OCI-LY3 (cell line): ENCODE results near the gene CFHR5.

Experiments used
- CTCF ChIP-seq: fragments of 200-600, 300-600 bp; sonication (generic); IDR thresholded peaks from 2 replicates; pipeline ENCODE4 v1.5.1; 2014; ENCODE audit warnings: antibody characterized with exemption, low read length, low read depth
- EZH2phosphoT487 ChIP-seq: fragments of 200-600 bp; shearing (Covaris generic); IDR thresholded peaks from 2 replicates; pipeline ENCODE4 v1.6.1; 2018; ENCODE audit warnings: antibody characterized with exemption, mixed run types, low read depth

DNA sequence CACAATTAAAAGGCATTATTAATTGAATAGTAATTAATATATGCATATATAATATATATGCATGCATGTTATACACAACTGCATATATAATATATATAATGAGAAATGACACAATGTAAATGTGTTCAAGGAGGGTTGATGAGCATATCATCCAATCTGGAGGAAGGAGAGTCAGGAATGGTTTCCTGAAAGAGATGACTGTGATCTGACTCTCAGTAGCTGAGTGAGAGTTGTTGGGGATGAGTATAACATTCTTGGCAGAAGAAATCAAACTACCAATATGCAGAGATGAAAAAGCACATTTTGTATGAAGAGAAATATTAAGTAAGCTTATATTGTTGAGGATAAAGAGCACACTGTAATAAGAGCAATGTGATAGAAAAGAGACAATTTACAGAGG is 52.4 kb downstream of the CFHR5 start:
- no peak for TF ChIP-seq CTCF
- TF ChIP-seq EZH2phosphoT487, result no peak
